Activated naive CD4-positive, alpha-beta T cell treated with anti-CD3 and anti-CD28 coated beads, Interleukin-2, amount 10 ng/mL, durations not matched to agents 7 days and 5 days (primary cell): ENCODE measurements around the gene ABCB6.

ENCODE experiments used
- CTCF ChIA-PET: fragments of 350-600 bp; sonication (Branson Sonifier 250); formaldehyde crosslinking; loops from one replicate; lab custom pipeline; 2021; ENCODE audit warnings: antibody characterized with exemption; lab: Charles Lee
- DNase-seq: peaks from one replicate; pipeline ENCODE4 v3.0.0-alpha.2; 2020
- H3K27ac Mint-ChIP-seq: one replicate; pipeline ENCODE4 v1.8.0; 2021; ENCODE audit warnings: mild to moderate bottlenecking, moderate library complexity, mixed read lengths
- H3K27me3 Mint-ChIP-seq: one replicate; pipeline ENCODE4 v1.8.0; 2021; ENCODE audit warnings: mild to moderate bottlenecking, mixed read lengths
- H3K36me3 Mint-ChIP-seq: one replicate; pipeline ENCODE4 v1.8.0; 2021; ENCODE audit warnings: mixed read lengths
- H3K4me1 Mint-ChIP-seq: one replicate; pipeline ENCODE4 v1.8.0; 2021; ENCODE audit warnings: mixed read lengths
- H3K4me3 Mint-ChIP-seq: one replicate; pipeline ENCODE4 v1.8.0; 2021; ENCODE audit warnings: mild to moderate bottlenecking, moderate library complexity, mixed read lengths
- H3K9me3 Mint-ChIP-seq: one replicate; pipeline ENCODE4 v1.8.0; 2021; ENCODE audit warnings: mixed read lengths

ABCB6 gene

GRCh38 chr2:219214786-219215185 is 4.0 kb downstream of the ABCB6 start:
- Mint-ChIP-seq H3K4me1 (peaks cover 56% of the 10 kb centered on the region), H3K9me3 (no peaks in the 10 kb centered on the region), H3K27ac (no peak overlapping the region), H3K36me3 (peaks cover 31% of the 10 kb centered on the region), H3K27me3 (no peaks in the 10 kb centered on the region), H3K4me3 (no peak overlapping the region)
- DNase-seq: no peak
- CTCF ChIA-PET: interaction anchor here (0.6 to 0.8 kb wide), 2 partner anchors 18 to 80 kb away, joined by 3 read pairs; no protein-coding TSS in a partner anchor

- Mint-ChIP-seq H3K27ac (no peak overlapping the region), H3K9me3 (no peaks in the 10 kb centered on the region), H3K27me3 (no peaks in the 10 kb centered on the region), H3K4me3 (no peak overlapping the region), H3K4me1 (peaks cover 56% of the 10 kb centered on the region), H3K36me3 (peaks cover 31% of the 10 kb centered on the region)
- DNase-seq: no peak
- CTCF ChIA-PET: interaction anchor here (0.8 to 6.8 kb wide), 2 partner anchors 43 to 81 kb away, joined by 3 to 70 read pairs; partner anchors contain the start of gene SLC23A3
Observed at GRCh38 chr2:219214141-219214540, 4.6 kb downstream of the ABCB6 start.

GRCh38 chr2:219213486-219214071 is 5.2 kb downstream of the ABCB6 start:
- no peak overlapping the region for H3K4me3 Mint-ChIP-seq
- H3K36me3 Mint-ChIP-seq: peaks cover 37% of the 10 kb centered on the region
- CTCF ChIA-PET: interaction anchor here (0.9 to 6.8 kb wide), 4 partner anchors 35 to 57 kb away, joined by 3 to 70 read pairs (median 16); partner anchors contain the start of gene SLC23A3
- H3K27ac Mint-ChIP-seq: no peak overlapping the region
- H3K9me3 Mint-ChIP-seq: no peaks in the 10 kb centered on the region
- H3K4me1 Mint-ChIP-seq: peaks cover 58% of the 10 kb centered on the region
- no peak for DNase-seq
- H3K27me3 Mint-ChIP-seq: no peaks in the 10 kb centered on the region

- DNase-seq: no peak
- Mint-ChIP-seq H3K27ac (no peak overlapping the region), H3K4me3 (no peak overlapping the region), H3K36me3 (peaks cover 43% of the 10 kb centered on the region), H3K27me3 (no peaks in the 10 kb centered on the region), H3K9me3 (no peaks in the 10 kb centered on the region), H3K4me1 (peaks cover 63% of the 10 kb centered on the region)
- CTCF ChIA-PET: interaction anchor here (0.9 to 6.8 kb wide), 5 partner anchors 21 to 56 kb away, joined by 3 to 70 read pairs (median 4); partner anchors contain the start of gene SLC23A3
Observed at GRCh38 chr2:219213026-219213415, 5.7 kb downstream of the ABCB6 start.

- no peak for DNase-seq
- Mint-ChIP-seq H3K27ac (peak overlapping the region; percentile 91), H3K4me3 (no peak overlapping the region), H3K9me3 (no peaks in the 10 kb centered on the region), H3K27me3 (no peaks in the 10 kb centered on the region), H3K36me3 (peaks cover 44% of the 10 kb centered on the region), H3K4me1 (peaks cover 59% of the 10 kb centered on the region)
- CTCF ChIA-PET: interaction anchor here (0.6 to 6.8 kb wide), 9 partner anchors 12 to 86 kb away, joined by 3 to 70 read pairs (median 4); partner anchors contain the start of genes GLB1L, SLC23A3 and STK16
Observed at GRCh38 chr2:219210886-219211362, 7.8 kb downstream of the ABCB6 start.

GRCh38 chr2:219210196-219210885 is 8.4 kb downstream of the ABCB6 start:
- Mint-ChIP-seq H3K4me1 (peaks cover 64% of the 10 kb centered on the region), H3K36me3 (peaks cover 44% of the 10 kb centered on the region), H3K4me3 (no peak overlapping the region), H3K27ac (peak overlapping the region; percentile 91), H3K9me3 (no peaks in the 10 kb centered on the region), H3K27me3 (no peaks in the 10 kb centered on the region)
- CTCF ChIA-PET: interaction anchor here (1.1 to 6.8 kb wide), 2 partner anchors 39 to 45 kb away, joined by 4 to 70 read pairs; partner anchors contain the start of gene SLC23A3
- DNase-seq: no peak

GRCh38 chr2:219209236-219210195 is 9.2 kb downstream of the ABCB6 start:
- Mint-ChIP-seq H3K9me3 (peaks cover under 1% of the 10 kb centered on the region), H3K36me3 (peaks cover 40% of the 10 kb centered on the region), H3K27ac (peak overlapping the region; percentile 80), H3K27me3 (no peaks in the 10 kb centered on the region), H3K4me1 (peaks cover 66% of the 10 kb centered on the region), H3K4me3 (peak overlapping the region; percentile 18)
- DNase-seq: no peak
- CTCF ChIA-PET: interaction anchor here (0.8 to 6.8 kb wide), 5 partner anchors 16 to 55 kb away, joined by 3 to 70 read pairs (median 4); partner anchors contain the start of genes CNPPD1, NHEJ1 and SLC23A3

GRCh38 chr2:219207884-219208740 is 10.6 kb downstream of the ABCB6 start:
- Mint-ChIP-seq H3K9me3 (peaks cover 2% of the 10 kb centered on the region), H3K4me3 (peak overlapping the region; percentile 87), H3K4me1 (peaks cover 66% of the 10 kb centered on the region), H3K27me3 (no peaks in the 10 kb centered on the region), H3K36me3 (peaks cover 34% of the 10 kb centered on the region), H3K27ac (peak overlapping the region; percentile 98)
- DNase-seq: no peak
- CTCF ChIA-PET: interaction anchor here (0.7 to 6.8 kb wide), 8 partner anchors 15 to 92 kb away, joined by 3 to 70 read pairs (median 4); partner anchors contain the start of genes NHEJ1 and SLC23A3

GRCh38 chr2:219207134-219207883 is 11.4 kb downstream of the ABCB6 start:
- Mint-ChIP-seq H3K36me3 (peaks cover 35% of the 10 kb centered on the region), H3K4me3 (peak overlapping the region; percentile 87), H3K9me3 (peaks cover 2% of the 10 kb centered on the region), H3K27ac (peak overlapping the region; percentile 98), H3K4me1 (peaks cover 65% of the 10 kb centered on the region), H3K27me3 (no peaks in the 10 kb centered on the region)
- no peak for DNase-seq
- CTCF ChIA-PET: interaction anchor here (0.7 to 6.8 kb wide), 7 partner anchors 31 to 93 kb away, joined by 3 to 70 read pairs (median 7); partner anchors contain the start of genes CNPPD1, NHEJ1 and SLC23A3

- peak; percentile 95 for DNase-seq
- CTCF ChIA-PET: interaction anchor here (0.6 to 1.9 kb wide), 13 partner anchors 10 to 177 kb away, joined by 3 to 12 read pairs (median 5); partner anchors contain the start of genes CNPPD1, GLB1L, NHEJ1 and STK16
- Mint-ChIP-seq H3K9me3 (peaks cover 2% of the 10 kb centered on the region), H3K27me3 (no peaks in the 10 kb centered on the region), H3K36me3 (peaks cover 32% of the 10 kb centered on the region), H3K4me3 (peak within 1 kb of the TSS; percentile 87), H3K4me1 (peaks cover 57% of the 10 kb centered on the region), H3K27ac (peak within 1 kb of the TSS; percentile 98)
Observed at GRCh38 chr2:219206328-219207133, 12.2 kb downstream of the ABCB6 start, which contains the start of gene ZFAND2B. TSS of gene ZFAND2B (plus strand) at chr2:219206782. CDS start at chr2:219206988, 206 bp downstream.

GRCh38 chr2:219205981-219206327 is 12.8 kb downstream of the ABCB6 start:
- peak overlapping the region; percentile 98 for H3K27ac Mint-ChIP-seq
- H3K4me1 Mint-ChIP-seq: peaks cover 53% of the 10 kb centered on the region
- no peak for DNase-seq
- peak overlapping the region; percentile 87 for H3K4me3 Mint-ChIP-seq
- H3K27me3 Mint-ChIP-seq: no peaks in the 10 kb centered on the region
- peaks cover 4% of the 10 kb centered on the region for H3K9me3 Mint-ChIP-seq
- CTCF ChIA-PET: interaction anchor here (0.8 to 1.9 kb wide), 11 partner anchors 10 to 89 kb away, joined by 3 to 12 read pairs (median 6); partner anchors contain the start of genes CNPPD1, GLB1L, NHEJ1 and STK16
- H3K36me3 Mint-ChIP-seq: peaks cover 27% of the 10 kb centered on the region
